ENCODE data around the gene KRT32.

DNA sequence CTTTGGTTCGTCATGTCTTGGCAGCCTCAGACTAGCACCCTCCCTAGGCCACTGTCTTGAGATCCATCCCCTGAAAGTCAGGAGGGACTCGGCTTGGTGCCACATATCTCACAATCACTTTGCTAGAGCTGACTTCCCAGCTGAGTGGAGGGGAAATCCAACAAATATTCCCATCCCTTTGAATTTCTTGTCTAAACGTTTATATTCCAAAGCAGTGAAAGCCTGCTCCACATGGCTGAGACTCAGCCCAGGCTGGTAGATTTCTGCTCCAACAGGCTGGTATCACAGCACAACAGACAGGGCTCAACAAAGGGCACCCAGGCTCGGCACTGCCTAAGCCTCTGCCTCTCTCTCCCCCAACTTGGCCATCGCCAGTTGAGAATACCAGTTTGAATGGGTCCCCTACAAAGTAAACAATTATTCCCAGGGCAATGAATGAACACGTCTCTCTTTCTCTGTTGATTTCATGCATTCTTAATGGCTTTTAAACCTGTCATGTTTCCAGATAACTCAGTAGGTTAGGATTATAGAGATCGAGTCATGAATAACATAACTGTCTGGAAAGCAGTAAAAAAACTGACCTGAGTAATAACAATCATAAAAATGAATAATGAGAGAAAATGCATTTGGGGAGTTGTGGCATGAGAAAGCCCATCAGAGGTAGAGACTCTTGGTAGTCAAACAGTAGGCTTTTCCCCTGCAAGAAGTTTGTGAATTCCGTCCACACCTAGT, 37.2 kb upstream of the KRT32 start:
- TF ChIP-seq, protein P1, sequence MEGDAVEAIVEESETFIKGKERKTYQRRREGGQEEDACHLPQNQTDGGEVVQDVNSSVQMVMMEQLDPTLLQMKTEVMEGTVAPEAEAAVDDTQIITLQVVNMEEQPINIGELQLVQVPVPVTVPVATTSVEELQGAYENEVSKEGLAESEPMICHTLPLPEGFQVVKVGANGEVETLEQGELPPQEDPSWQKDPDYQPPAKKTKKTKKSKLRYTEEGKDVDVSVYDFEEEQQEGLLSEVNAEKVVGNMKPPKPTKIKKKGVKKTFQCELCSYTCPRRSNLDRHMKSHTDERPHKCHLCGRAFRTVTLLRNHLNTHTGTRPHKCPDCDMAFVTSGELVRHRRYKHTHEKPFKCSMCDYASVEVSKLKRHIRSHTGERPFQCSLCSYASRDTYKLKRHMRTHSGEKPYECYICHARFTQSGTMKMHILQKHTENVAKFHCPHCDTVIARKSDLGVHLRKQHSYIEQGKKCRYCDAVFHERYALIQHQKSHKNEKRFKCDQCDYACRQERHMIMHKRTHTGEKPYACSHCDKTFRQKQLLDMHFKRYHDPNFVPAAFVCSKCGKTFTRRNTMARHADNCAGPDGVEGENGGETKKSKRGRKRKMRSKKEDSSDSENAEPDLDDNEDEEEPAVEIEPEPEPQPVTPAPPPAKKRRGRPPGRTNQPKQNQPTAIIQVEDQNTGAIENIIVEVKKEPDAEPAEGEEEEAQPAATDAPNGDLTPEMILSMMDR (IDR thresholded peaks at IDR 0.05) = no peak
- no peak for TF ChIP-seq POLR2A (IDR thresholded peaks at IDR 0.05)
- TF ChIP-seq POLR2AphosphoS5 (IDR thresholded peaks at IDR 0.05) = no peak
